ENCODE measurements around the gene GOLGA2. TPM values are rescaled to one million over a fixed set of nuclear protein-coding genes. Genes with fewer than 3 reads are reported as not detected.
A peak's percentile ranks its signal among the peaks of the same experiment; 100 is the strongest.

The GOLGA2 gene
- total RNA-seq, 1 donor from 2014 or later: 52.3 TPM

DNA sequence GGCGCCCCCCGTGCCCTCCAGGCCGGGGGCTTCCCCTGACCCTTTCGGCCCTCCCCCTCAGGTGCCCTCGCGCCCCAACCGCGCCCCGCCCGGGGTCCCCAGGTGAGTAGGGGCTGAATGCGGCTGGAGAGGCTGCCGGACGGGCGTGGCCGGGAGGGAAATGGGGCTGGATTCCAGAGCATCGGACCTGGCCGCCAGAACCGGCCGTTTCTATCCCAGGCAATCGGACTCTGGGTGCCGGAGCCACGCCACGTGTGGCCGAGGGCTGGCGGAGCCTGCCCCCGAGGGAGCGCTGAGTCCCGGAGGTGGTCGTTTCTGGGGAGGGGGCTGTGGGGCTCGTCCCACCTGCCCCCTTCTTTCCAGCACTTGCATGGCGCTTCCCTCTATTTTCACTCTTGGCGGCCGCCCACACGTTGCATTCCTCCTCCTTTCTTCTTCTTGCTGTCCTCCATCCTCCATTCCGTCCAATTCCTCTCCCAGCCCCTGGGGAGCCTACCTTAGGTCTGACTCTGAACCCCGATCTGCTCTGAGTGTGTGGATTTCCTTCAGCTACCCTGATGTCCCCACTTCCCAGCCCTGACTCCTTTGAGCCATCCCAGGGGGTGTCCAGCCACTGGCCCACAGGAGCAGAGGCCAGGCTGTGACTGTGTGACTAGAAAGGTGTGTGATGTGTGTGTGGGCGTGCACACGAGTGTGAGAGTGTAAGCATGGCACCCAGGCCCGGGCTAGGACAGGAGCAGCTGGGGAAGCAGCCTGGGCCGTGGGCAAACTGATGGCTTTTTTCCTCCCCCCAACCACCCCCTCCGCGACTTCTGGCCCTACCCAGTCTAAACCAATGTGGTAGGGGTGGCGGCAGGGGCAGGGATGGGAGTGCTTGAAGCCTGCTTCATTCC, 24.7 kb downstream of the GOLGA2 start:
- Mint-ChIP-seq H3K9me3 (no peaks in the 10 kb centered on the region), H3K4me1 (ENCODE audit: low read depth) (peaks cover 5% of the 10 kb centered on the region), H3K4me3 (peak overlapping the region; percentile 83), H3K36me3 (ENCODE audit: low read depth) (no peaks in the 10 kb centered on the region), H3K27ac (no peak overlapping the region), H3K27me3 (ENCODE audit: insufficient read depth) (peaks cover 24% of the 10 kb centered on the region)
- no peak for DNase-seq (ENCODE audit: low spot score)
- intact Hi-C loops (cut with micrococcal nuclease): loop anchor here (1.0 kb wide), 9 partner anchors 25 to 777 kb away; partner anchors contain the start of genes BBLN, COQ4, DNM1 and GOLGA2

DNA sequence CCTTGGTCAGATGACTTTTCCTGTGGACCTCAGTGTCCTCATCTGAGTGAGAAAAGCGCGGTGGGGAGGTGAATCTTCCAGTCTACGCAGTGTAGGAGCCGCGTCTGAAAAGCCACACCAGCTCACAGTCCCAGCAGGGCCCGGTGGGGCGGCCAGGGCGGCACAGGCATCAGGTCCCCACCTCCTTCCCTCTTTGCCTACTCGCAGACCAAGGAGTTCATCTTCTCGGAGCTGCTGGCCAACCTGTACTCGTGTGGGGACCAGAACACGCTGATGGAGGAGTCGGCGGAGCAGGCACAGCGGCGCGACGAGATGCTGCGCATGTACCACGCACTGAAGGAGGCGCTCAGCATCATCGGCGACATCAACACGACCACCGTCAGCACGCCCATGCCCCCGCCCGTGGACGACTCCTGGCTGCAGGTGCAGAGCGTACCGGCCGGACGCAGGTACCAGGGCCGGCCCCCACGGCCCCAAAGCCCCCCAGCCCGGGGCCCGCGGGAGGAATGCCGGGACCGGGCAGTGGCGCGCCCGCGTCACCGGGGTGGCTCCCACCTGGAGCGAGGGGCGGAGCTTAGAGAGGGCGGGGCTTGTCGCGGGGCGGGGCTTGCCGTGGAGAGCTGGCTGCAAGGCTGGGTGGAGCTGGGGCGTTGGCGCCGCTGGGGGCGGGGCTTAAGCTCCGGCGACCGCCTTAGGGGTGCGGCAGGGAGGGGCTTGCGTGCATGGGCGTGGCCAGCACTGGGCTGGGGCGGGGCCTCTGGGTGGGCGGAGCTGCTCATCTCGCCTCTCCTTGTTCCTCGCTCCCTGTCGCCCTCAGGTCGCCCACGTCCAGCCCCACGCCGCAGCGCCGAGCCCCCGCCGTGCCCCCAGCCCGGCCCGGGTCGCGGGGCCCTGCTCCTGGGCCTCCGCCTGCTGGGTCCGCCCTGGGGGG, 25.6 kb downstream of the GOLGA2 start:
- DNase-seq (ENCODE audit: low spot score): peak; percentile 94
- no peaks in the 10 kb centered on the region for H3K9me3 Mint-ChIP-seq
- H3K36me3 Mint-ChIP-seq (ENCODE audit: low read depth): no peaks in the 10 kb centered on the region
- H3K4me1 Mint-ChIP-seq (ENCODE audit: low read depth): peaks cover 5% of the 10 kb centered on the region
- H3K4me3 Mint-ChIP-seq: peak overlapping the region; percentile 78
- no peak overlapping the region for H3K27ac Mint-ChIP-seq
- H3K27me3 Mint-ChIP-seq (ENCODE audit: insufficient read depth): peaks cover 28% of the 10 kb centered on the region
- intact Hi-C loops (cut with micrococcal nuclease): loop anchor here (1.0 kb wide), 9 partner anchors 26 to 778 kb away; partner anchors contain the start of genes BBLN, COQ4, DNM1 and GOLGA2

DNA sequence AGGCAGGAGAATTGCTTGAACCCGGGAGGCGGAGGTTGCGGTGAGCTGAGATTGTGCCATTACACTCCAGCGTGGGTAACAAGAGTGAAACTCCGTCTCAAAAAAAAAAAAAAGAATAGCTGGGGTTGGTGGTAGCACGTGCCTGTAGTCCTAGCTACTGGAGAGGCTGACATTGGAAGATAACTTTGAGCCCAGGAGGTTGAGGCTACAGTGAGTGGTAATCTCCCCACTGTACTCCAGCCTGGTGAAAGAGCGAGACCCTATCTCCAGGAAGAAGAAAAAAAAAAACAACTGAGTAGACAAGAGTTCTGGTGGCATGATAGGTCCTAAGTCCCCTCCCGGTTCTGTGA, 26.3 kb downstream of the GOLGA2 start:
- Mint-ChIP-seq H3K4me3 (peak overlapping the region; percentile 78), H3K27ac (no peak overlapping the region), H3K9me3 (no peaks in the 10 kb centered on the region), H3K4me1 (ENCODE audit: low read depth) (peaks cover 5% of the 10 kb centered on the region), H3K36me3 (ENCODE audit: low read depth) (no peaks in the 10 kb centered on the region), H3K27me3 (ENCODE audit: insufficient read depth) (peaks cover 28% of the 10 kb centered on the region)
- intact Hi-C loops (cut with micrococcal nuclease): no loop called here
- DNase-seq (ENCODE audit: low spot score): no peak

DNA sequence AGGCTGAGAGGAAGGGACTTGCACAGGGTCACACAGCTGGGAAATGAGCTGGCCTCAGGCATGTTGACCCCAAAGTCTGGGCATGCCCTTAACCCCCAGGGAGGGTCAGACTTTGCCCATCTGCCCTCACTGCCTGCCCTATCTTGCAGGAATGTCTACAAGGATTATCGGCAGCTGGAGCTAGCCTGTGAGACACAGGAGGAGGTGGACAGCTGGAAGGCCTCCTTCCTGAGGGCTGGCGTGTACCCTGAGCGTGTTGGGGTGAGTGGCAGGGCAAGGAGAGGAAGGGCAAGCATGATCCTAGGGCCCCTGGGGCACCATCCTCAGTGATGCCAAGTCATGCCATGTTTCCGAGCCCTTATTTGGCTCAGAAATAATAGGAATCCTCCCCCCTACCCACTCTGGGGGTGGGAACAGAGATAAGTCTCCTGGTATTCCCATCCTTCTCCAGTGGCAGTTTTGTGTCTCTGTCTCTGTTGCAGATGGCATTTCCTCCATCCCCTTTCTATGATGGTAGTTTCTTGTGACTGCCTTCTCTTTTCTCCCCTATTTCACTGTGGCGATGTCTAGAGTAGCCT, 28.5 kb downstream of the GOLGA2 start:
- Mint-ChIP-seq H3K4me3 (no peak overlapping the region), H3K36me3 (ENCODE audit: low read depth) (no peaks in the 10 kb centered on the region), H3K27me3 (ENCODE audit: insufficient read depth) (peaks cover 34% of the 10 kb centered on the region), H3K9me3 (no peaks in the 10 kb centered on the region), H3K4me1 (ENCODE audit: low read depth) (peaks cover 13% of the 10 kb centered on the region), H3K27ac (no peak overlapping the region)
- DNase-seq (ENCODE audit: low spot score): no peak
- intact Hi-C loops (cut with micrococcal nuclease): no loop called here

DNA sequence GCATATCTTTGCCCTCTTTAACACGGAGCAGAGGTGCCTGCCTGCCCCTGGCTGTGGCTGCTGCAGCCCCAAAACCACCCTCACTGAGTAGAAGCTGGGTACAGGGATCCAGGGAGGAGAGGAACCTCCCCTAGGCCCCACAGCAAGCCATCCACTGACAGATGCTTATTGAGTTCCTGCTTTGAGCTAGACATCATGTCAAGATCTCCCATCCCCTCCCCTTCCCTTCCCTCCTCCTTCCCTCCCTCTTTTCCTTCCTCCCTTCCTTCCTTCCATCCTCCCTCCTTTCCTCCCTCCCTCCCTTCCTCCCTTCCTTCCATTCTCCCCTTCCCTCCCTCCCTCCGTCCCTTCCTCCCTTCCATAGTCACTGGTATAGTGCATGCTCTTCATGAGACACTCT, 29.3 kb downstream of the GOLGA2 start:
- Mint-ChIP-seq H3K36me3 (ENCODE audit: low read depth) (no peaks in the 10 kb centered on the region), H3K27ac (no peak overlapping the region)
- intact Hi-C loops (cut with micrococcal nuclease): no loop called here

DNA sequence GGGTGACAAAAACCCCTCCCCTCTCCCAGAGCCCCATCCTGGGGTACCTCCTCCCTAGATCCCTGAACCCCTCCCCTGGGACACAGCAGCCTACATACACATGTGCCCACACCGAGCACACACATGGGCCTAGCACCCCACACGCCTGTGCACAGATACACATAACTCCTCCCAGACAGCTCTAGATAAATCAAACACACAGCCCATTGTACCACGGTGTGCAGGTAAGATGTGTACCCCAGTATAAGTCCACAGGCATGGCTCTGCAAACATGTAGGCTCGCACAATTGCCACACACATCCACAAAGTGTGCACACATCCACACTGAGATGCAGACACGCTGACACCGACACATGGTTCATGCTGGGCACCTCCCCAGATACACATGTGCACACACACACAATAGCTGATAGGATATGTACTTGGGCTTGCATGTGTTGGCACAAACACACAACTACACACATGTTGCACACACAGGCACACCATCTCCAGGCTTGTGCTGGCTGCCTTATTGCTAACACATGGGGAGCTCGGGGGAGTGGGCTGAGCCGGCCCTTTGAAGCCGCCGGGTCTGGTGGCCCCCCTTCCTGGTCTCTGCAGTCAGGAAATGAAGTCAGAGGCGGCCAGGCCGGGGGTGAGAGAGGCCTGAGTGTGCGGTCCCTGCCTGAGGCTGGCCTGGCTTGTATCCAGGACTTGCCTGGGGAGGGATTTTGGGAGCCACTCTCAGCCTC, 30.2 kb downstream of the GOLGA2 start:
- Mint-ChIP-seq H3K27ac (no peak overlapping the region), H3K4me3 (no peak overlapping the region), H3K27me3 (ENCODE audit: insufficient read depth) (peaks cover 27% of the 10 kb centered on the region), H3K36me3 (ENCODE audit: low read depth) (no peaks in the 10 kb centered on the region), H3K9me3 (no peaks in the 10 kb centered on the region), H3K4me1 (ENCODE audit: low read depth) (peaks cover 8% of the 10 kb centered on the region)
- no peak for DNase-seq (ENCODE audit: low spot score)
- intact Hi-C loops (cut with micrococcal nuclease): no loop called here

More for the DNA sequence above, 29.3 kb downstream of the GOLGA2 start:
- Mint-ChIP-seq H3K4me3 (no peak overlapping the region), H3K4me1 (ENCODE audit: low read depth) (peaks cover 13% of the 10 kb centered on the region), H3K27me3 (ENCODE audit: insufficient read depth) (peaks cover 31% of the 10 kb centered on the region), H3K9me3 (no peaks in the 10 kb centered on the region)
- DNase-seq (ENCODE audit: low spot score): no peak

DNA sequence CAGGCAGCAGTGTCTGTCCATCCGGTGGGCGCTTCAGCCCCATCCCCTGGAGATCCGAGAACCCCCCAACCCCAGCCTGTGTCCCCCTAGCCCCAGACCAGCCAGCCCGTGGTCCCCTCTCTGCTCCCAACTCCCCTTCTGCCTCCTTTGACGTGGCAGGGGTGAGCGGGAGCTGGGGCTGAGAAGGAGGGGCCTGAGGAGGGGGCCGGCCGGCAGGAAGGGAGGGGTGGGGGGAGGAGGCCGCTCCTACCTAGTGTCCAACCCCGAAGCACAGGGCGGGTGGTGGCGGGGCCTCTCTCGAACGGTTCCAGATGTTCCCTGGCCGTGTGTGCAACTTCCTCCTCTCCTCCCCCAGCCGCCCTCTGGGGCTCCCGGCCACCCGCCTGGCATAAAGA, 31.0 kb downstream of the GOLGA2 start:
- no peak overlapping the region for H3K4me3 Mint-ChIP-seq
- no peaks in the 10 kb centered on the region for H3K36me3 Mint-ChIP-seq (ENCODE audit: low read depth)
- no peak for DNase-seq (ENCODE audit: low spot score)
- H3K9me3 Mint-ChIP-seq: no peaks in the 10 kb centered on the region
- intact Hi-C loops (cut with micrococcal nuclease): no loop called here
- H3K27ac Mint-ChIP-seq: no peak overlapping the region
- H3K4me1 Mint-ChIP-seq (ENCODE audit: low read depth): peaks cover 8% of the 10 kb centered on the region
- peaks cover 25% of the 10 kb centered on the region for H3K27me3 Mint-ChIP-seq (ENCODE audit: insufficient read depth)

DNA sequence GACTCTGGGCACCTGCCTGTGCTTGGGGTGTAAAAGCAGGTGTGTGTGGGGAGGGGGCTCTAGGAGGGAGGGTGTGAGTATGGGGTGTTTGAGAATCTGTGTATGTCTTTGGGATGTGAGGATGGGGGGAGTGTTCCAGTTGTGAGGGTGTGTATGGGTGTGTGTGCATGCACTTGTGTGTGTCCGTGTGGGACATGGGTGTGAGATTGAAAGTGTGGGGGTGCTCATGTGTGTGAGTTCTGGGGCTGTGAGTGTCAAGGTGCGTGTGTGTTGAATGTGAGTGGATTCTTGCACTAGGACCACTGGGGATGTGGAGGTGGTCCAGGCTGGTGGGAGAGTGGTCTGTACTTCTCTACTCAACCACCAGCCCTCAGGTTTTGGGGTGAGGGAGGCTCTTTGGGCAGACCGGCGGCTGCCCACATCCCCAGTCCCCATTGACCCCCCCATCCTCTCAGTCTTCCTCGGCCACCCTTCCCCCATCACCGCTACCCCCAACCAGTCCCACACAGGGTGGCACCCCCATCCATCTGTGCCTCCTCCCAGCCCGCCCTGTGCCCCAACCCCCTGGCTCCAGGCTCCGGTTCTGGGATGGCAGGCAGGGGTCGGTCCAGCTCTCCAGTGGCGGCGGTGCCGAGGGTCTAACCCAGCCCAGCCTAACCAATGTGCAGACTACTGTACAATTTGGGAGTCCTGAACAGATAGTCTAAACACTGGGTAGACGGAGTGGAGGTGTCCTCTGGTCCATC, 31.5 kb downstream of the GOLGA2 start:
- intact Hi-C loops (cut with micrococcal nuclease): no loop called here
- DNase-seq (ENCODE audit: low spot score): no peak
- no peak overlapping the region for H3K4me3 Mint-ChIP-seq
- H3K27ac Mint-ChIP-seq: peak overlapping the region; percentile 45
- no peaks in the 10 kb centered on the region for H3K9me3 Mint-ChIP-seq
- H3K4me1 Mint-ChIP-seq (ENCODE audit: low read depth): peaks cover 8% of the 10 kb centered on the region
- H3K27me3 Mint-ChIP-seq (ENCODE audit: insufficient read depth): peaks cover 23% of the 10 kb centered on the region
- H3K36me3 Mint-ChIP-seq (ENCODE audit: low read depth): no peaks in the 10 kb centered on the region

DNA sequence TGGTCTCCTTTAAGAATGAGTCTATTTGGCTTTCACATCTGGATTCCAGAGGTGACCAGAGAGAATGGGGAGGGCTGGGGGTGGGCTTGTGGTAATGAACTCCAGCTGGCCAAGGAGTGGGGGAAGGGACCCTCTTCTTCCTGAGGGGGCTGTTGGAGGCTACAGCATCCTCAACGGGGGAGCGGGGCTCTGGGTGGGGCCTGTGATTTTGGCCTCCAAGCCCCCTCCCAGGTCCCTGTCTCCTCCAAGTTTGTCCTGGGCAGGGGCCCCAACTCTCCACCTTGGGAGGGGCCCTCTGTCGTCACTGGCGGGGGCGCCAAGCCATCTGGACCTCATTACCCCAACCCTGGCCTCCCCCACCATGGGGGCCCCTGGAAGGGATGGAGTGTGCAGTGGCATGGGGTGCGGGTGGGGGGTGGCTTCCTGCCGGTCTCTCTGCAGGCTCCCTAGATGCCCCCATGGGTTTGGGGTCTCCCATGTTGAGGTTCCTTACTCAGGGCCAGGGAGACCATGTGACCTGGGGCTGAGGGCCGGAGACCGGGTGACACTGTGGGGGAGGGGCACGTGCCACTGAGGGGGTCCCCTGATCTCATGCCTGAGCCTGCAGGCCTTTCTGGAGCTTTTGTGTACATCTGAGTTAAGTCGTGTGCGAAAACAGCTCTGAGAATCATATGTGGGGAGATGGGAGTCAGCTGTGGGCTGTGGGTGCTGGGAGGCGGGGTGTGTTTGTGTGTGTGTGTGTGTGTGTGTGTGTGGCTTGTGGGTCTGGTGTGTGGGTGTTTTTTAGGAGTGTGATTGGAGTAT, 32.4 kb downstream of the GOLGA2 start:
- peaks cover 18% of the 10 kb centered on the region for H3K27me3 Mint-ChIP-seq (ENCODE audit: insufficient read depth)
- no peak overlapping the region for H3K27ac Mint-ChIP-seq
- H3K36me3 Mint-ChIP-seq (ENCODE audit: low read depth): no peaks in the 10 kb centered on the region
- no peak overlapping the region for H3K4me3 Mint-ChIP-seq
- DNase-seq (ENCODE audit: low spot score): no peak
- no peaks in the 10 kb centered on the region for H3K9me3 Mint-ChIP-seq
- intact Hi-C loops (cut with micrococcal nuclease): no loop called here
- H3K4me1 Mint-ChIP-seq (ENCODE audit: low read depth): peaks cover 8% of the 10 kb centered on the region

DNA sequence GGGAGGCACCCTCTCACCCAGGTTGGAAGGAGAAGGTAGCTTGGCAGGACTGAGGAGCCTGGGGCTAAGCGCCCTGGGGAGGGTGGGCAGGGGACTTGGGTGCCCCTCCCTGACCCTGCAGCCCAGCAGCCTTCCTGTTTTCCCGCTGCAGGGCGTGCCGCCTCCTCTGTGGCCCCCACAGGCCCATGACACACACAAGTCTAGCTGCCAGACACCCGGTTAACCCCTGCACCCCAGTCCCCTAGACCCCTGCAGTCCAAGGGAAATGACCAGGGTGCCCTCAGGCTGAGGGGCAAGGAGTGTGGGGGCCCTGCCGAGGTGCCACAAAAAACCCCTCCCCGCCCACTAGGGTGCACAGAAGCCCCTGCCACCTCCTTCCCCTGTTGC, 33.0 kb downstream of the GOLGA2 start:
- H3K4me3 Mint-ChIP-seq: no peak overlapping the region
- DNase-seq (ENCODE audit: low spot score): no peak
- H3K4me1 Mint-ChIP-seq (ENCODE audit: low read depth): peaks cover 8% of the 10 kb centered on the region
- H3K27ac Mint-ChIP-seq: no peak overlapping the region
- no peaks in the 10 kb centered on the region for H3K9me3 Mint-ChIP-seq
- peaks cover 18% of the 10 kb centered on the region for H3K27me3 Mint-ChIP-seq (ENCODE audit: insufficient read depth)
- no peaks in the 10 kb centered on the region for H3K36me3 Mint-ChIP-seq (ENCODE audit: low read depth)
- intact Hi-C loops (cut with micrococcal nuclease): no loop called here

DNA sequence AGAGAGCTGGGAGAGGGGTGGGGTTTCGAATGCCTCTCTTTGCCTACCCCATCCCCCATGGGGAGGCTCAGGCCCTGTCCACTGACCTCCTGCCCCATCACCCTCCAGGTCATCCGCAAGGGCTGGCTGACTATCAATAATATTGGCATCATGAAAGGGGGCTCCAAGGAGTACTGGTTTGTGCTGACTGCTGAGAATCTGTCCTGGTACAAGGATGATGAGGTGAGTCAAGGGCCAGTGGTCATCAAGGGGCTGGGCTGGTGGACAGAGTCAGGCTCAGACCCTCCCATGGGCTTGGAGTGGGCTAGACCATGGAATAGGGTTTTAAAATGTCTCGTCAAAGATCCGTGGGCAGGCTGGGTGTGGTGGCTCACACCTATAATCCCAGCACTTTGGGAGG, 33.7 kb downstream of the GOLGA2 start:
- Mint-ChIP-seq H3K4me1 (ENCODE audit: low read depth) (peaks cover 8% of the 10 kb centered on the region), H3K4me3 (no peak overlapping the region), H3K27me3 (ENCODE audit: insufficient read depth) (peaks cover 18% of the 10 kb centered on the region), H3K27ac (no peak overlapping the region), H3K9me3 (no peaks in the 10 kb centered on the region), H3K36me3 (ENCODE audit: low read depth) (no peaks in the 10 kb centered on the region)
- intact Hi-C loops (cut with micrococcal nuclease): no loop called here
- DNase-seq (ENCODE audit: low spot score): no peak

Data from activated T-helper 1 cell treated with anti-CD3 and anti-CD28 coated beads, Interleukin-12 subunit alpha, Interleukin-12 subunit beta, Interleukin-2, Interleukin-4 antibody, amounts not matched to agents 30 ng/mL and 10 ng/mL and 1 ng/mL, durations not matched to agents 14 hours and 24 hours and 36 hours (primary cell).